Stimulated activated CD4-positive, alpha-beta T cell treated with anti-CD3 and anti-CD28 coated beads, TNF-alpha, amount 100 ng/mL, for 48 hours (primary cell): ENCODE data around the gene VPS13C.

Source experiments
- DNase-seq, 3 donors: peaks; one replicate each; pipeline ENCODE4 v3.0.0-alpha.2; 2020; ENCODE audit warnings: low read depth in 3 of 3

The VPS13C gene

DNA sequence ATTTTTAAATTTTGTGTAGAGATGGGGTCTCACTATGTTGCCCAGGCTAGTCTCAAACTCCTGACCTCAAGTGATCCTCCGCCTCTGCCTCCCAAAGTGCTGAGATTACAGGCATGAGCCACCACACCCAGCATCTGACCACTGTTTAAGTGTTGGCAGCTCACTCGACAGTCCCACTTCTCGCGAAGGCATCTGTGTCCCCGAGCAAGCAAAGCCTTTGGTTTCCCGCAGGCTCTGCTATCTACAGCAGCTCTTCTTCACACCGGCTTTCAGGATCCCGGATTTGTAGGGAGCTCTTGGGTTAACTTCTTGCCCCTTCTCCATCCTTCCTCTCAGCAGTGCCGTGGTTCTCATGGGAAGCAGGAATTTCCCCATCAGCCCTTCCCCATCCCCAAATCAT lies 240.9 kb downstream of the VPS13C start:
- no peak for DNase-seq

DNA sequence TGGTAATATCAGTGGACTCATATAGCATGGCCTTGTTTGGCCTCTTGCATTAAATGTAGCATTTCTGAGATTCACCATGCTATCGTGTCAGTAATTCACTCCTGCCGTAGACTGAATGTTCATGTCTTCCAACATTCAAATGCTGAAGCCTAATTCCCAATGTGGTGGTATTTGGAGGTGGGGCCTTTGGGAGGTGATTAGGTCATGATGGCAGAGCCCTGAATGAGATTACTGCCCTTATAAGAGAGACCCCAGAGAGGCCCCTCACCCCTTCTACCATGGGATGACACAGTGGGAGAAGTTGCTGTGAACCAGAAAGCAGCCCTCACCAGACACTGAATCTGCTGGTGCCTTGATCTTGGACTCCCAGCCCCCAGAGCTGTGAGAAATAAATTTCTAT lies 241.4 kb downstream of the VPS13C start:
- no peak for DNase-seq

DNA sequence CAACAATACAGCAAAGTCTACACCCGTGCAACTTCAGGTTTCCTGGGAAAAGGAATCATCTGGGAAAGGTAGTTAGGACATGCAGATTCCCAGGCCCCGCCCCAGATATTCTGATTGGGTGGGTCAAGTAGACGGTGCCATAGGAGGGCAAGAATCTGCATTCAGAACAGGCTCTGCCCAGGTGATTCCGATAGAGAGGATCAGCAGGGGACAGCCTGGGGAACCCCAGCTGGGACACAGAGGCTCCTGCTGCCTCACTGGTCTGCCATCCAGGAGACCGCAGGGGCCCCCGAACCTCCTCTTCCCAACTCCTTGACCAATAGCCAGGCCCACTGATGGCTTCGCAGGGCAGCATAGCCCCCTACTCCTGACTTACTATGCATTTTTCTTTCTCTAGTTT lies 243.4 kb downstream of the VPS13C start:
- no peak for DNase-seq

DNA sequence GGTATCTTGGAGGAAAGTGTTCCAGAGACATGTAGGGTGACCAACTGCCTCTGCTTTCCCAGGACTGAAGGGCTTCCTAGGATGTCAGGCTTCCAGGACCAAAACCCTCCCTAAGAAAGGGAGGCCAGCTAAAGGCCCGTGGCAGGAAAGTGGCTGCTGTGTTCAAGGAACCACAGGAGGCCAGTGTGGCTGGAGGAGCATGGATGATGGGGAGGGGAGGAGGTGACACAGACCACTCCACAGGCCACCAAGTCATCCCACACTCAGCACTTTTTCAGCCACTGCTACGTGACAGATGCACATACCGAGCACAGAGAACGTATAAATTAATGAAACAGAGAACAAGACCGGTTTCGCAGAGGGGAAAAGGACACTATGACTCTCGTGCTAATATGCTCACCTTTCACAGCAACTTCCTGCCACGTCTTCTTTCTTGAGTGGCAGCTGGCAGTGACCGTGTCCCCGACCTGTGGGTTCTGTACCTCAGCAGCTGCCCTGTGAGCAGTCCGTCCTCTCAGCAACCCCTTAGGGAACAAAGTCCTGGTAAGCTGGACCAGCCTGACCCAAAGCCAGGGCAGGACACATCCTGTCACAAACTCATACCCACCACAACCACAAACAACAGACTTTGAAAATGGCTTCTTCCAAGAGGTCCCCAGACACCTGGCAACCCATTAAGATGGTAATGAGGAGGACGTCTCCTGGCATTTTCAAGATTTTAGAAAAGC lies 244.7 kb downstream of the VPS13C start:
- DNase-seq: no peak

DNA sequence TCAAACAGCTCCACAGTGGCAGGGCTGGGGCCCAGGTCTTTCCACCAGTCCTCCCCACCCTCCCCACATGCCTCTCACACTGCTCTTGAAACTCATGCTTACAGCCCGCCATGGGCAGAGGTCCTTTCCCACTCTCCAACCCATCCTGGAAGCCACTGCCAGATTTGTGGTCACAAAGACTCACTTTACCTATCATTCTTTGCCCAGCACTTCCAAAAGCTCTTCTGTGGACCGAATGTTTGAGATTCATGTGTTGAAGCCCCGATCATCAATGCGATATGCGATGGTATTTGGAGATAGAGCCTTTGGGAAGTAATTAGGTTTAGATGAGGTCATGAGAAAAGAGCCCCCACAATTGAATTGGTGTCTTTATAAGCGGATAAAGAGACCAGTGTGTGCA lies 247.8 kb downstream of the VPS13C start:
- no peak for DNase-seq

DNA sequence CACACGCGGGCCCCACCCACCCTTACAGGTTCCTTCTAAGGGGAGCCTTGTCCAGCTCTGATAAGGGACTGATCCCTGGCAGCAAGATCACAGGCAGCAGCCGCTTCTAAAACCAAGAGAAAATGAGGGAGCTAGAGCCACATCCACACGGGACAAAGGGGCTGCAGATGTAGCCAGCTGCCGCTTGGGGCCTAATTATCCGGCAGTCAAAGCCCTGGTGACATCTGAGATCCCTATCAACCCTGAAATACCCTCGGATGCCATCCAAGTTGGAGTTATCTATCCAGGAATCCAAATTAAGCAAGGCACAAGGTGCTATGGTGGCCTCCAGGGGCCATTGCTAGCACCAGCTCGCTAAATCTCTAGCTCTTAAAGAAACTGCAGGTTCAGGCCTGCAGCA lies 248.3 kb downstream of the VPS13C start:
- no peak for DNase-seq

DNA sequence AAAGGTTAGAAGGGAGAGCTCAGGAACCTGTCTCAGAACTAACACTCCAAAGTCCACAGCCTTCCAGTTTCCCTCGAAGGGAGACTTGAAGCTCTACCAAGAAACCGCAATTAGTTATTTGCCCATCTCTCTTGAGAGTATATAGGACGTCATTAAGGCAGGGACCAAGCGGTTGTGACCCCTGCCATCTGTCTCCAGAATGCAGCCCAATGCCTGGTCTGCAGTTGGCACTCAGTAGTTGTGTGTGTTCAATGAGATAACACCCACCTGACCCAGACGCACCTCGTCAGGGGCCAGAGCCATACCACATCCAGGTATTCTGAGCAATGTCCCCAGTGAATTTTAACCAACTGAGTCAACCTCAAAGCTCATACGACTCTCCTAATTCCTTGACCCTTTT lies 251.0 kb downstream of the VPS13C start:
- DNase-seq: no peak

DNA sequence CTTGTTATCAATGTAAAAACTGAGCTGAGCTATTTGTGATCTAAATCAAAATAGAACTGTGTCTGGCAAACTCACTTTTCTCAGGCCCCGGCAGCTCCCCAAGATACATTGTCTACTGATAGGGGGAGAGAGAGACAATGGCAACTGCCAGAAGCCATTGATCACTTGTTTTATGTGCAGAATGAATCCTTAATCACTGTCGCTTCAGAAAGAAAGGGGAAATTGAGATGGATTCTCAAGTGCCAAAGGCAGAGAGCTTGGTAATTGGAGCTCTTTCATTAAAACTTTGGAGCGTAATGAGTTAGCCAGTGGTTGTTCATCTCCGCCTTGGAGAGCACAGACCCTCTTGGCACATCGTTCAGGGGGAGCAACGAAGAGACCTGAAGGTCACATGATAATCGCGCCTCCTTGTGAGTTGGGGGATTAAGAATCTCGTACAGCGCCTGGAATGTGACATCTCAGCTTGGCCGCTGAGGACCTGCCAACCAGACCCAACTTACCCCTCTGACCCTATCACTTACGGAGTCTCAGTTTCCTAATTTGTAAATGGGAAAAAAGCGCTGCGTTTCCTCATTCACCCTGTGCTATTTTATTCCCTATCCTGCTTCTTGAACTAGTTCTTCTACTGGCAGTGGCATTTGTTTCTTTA lies 252.8 kb downstream of the VPS13C start:
- DNase-seq: no peak
